ENCODE measurements around the gene CDNF.
"Not testable (repeated sequence)": the region's sequence is repeated elsewhere in the genome, so short reads cannot be mapped to it uniquely, and the experiment has no call there.

Gene CDNF
- total RNA-seq: 0.68 to 2.4 (median 1.4) reads per million in 4 experiments

DNA sequence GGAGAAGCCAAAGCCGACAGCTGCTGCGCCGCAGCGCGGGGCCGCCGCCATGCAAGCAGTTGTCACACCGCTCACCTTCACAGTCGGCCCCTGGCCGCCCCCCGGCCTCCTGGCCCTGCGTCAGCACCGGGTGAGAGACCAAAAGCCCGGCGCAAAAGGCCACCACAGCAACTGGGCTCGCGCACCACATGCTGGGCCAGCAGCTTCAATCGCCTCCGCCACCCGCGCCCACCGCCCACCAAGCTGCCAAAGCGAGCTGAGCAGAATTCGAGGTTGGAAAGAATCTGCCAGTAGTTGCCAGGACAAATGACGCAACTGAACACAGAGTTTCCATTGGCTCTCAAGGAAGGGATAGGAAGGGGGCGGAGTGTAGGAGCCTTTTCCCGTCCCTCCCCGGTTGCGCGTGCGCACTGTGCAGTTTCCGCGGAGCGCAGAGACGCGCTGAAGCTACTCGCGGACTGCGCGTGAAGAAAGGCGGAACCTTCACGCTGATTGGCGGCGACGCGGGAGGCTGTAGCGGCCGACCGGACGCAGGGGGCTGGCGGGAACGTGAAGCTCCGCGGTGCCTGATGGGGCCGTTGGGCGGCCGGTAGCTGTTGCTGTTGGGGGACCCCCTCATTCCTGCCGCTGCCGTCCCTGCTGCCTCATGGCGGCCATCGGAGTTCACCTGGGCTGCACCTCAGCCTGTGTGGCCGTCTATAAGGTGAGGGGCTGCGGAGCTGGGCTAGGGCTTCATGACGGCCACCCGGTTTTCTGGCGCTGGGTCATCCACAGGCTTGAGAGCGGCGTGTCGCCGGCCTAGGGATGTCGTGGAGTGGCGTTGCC, at the start of gene CDNF, which contains the start of the genes HSPA14 and MSANTD7:
TSS of gene CDNF (minus strand) at position 281 of the 825 bp plus-strand sequence. CDS start at position 190, 91 bp downstream.
TSS of gene HSPA14 (plus strand) at position 550 of the 825 bp plus-strand sequence. CDS start at position 647, 97 bp downstream.
TSS of gene MSANTD7 (plus strand) at position 550 of the 825 bp plus-strand sequence. CDS start 3,979 bp downstream, outside the sequence.
- peak; percentile 99 for DNase-seq

GRCh38 chr10:14884082-14884481, 46.2 kb upstream of the CDNF start:
- no peak for DNase-seq

DNA sequence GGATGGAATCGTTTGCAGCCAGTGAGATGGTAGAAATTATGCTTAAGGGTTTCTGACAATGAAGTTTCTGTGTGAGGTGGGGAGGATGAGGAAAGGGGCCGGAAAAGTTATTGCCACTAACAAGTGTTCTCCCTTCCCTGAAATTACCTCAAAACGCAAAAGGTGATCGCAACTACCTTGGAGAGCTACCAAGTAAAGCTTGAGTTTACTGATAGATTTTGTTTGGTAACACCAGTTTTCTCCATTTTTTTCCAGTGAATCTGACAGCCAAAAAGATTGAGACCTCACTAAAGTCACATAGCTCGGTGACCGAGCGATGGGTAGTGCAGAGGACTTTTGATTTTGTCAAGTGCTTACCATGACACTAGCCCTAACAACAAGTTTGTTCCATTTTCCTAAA, 42.4 kb upstream of the CDNF start:
- DNase-seq: no peak

DNA sequence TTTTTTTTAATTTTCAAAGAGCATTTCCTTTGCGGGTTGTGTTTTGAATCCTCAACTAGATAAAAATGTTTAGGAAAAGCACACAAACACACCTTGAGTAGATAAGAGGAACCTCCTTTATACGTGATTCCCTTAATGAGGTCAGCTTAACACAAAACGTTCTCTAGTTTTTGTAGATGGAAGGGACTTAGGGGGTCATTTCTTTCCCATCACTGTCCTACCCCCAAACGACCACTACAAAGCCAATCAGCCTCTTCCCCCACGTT, 42.0 kb upstream of the CDNF start:
- DNase-seq: no peak

GRCh38 chr10:14879124-14879927, 41.5 kb upstream of the CDNF start:
- peak; percentile 4 for DNase-seq

DNA sequence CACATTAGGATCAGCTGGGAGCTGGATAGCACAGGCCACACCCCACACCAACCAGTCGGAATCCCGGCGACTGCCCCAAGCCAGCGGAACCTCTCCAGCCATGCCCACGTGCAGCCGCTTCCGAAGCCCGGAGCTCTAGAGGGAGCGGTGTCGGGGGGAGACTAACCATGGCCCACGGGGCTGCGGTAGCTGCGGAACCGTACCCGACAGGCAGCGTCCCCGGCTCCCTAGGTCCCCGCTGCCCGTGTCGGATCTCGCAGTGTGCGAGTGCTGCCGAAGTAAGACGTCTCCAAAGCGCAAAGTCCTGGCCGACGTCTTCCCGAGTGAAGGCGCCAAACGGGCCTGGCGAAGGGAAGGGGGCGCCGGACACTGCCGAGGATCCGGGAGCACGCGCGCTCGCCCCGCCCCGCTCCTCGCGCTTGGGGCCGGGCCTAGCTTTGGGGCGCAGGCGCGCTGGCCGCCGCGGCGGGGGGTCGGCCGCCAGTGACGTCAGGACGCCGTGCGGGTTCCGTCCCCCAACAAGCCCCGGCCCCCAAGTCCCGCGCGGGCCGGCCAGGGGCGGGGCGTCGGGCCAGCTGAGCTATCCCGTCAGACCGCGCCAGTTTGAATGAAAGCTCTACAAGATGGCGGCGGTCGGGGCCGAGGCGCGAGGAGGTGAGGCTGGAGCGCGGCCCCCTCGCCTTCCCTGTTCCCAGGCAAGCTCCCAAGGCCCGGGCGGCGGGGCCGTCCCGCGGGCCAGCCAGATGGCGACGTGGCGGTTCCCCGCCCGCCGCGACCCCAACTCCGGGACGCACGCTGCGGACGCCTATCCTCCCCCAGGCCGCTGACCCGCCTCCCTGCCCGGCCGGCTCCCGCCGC, 40.7 kb upstream of the CDNF start, which contains the start of gene SUV39H2:
TSS of gene SUV39H2 (plus strand) at position 601 of the 858 bp plus-strand sequence. CDS start at position 624, 23 bp downstream.
- DNase-seq: peak; percentile 85

- DNase-seq: no peak
Measured at GRCh38 chr10:14876764-14877163, 38.9 kb upstream of the CDNF start.

GRCh38 chr10:14875941-14876340, 38.1 kb upstream of the CDNF start:
- no peak for DNase-seq

DNA sequence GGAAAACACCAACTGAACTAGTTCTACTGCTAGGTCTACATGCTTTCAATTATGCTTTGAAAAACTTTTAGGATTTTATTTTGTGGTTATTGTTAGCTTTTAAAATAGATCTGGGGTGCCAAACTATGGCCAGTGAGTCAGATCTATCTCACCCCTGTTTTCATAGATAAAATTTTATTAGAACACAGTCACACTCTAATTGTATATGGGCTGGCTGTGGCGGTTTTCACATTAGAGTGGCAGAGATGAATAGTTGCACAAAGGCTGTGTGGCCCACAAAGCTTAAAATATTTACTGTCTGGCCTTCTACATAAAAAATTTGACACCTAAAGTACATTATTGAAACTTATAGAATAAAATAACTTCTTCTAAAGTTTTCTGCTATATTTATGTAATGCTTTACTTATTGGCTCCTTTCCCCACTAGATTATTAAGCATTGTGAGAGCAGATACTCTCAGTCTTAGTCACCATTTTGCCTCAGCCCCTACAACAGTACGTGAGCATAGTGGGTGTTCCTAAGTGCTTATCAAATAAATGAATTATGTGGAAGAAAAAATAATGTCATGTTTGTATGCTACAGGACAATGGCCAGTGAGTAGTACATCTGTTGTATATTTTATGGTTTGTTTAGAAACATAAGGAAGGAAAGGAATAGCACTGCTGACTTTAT, 35.4 kb upstream of the CDNF start:
- no peak for DNase-seq

- DNase-seq: not testable (repeated sequence)
Measured at GRCh38 chr10:14864871-14865270, 27.0 kb upstream of the CDNF start.

- DNase-seq: not testable (repeated sequence)
Measured at GRCh38 chr10:14864466-14864865, 26.6 kb upstream of the CDNF start.

- no peak for DNase-seq
Measured at GRCh38 chr10:14860791-14861190, 23.0 kb upstream of the CDNF start.

DNA sequence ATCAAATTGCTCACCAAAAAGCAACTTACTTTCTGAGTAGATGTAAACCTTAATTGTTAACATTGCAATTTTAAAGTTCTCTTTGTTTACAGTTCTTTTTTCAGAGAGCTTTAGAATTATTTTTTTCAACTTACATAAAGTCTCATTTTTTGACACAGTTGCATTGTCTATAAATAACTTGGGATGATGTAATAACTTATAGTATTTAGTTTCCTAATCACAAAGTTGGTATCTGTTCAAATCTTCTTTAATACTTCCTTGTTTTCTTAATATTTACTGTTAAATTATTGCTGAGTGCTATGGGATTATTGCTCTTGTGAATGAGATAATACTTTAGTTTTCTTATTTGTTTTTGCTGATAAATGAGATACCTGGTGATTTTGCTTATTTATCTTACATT, 21.9 kb upstream of the CDNF start:
- no peak for DNase-seq

DNA sequence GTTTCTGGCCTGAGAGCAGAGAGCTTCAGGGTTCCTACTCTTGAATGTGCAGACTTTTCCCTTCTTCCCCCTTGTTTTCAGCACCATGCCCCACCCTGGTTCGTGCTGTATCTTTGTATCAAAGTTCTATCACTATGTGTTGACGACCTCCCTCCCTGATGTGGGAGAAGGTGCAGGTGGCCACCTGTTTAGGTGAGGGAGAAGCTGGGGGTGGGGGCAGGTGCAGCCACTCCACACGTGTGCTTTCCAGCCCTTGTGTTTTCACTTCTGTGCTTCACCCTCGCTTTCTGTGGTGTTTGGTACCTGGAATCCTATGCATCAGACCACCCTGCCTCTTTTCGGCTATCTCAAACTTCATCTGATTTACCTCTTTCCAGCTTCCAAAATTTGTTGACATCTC, 21.2 kb upstream of the CDNF start:
- no peak for DNase-seq

GRCh38 chr10:14858338-14858960, 20.6 kb upstream of the CDNF start:
- DNase-seq: no peak

GRCh38 chr10:14855453-14855852, 17.6 kb upstream of the CDNF start:
- no peak for DNase-seq

DNA sequence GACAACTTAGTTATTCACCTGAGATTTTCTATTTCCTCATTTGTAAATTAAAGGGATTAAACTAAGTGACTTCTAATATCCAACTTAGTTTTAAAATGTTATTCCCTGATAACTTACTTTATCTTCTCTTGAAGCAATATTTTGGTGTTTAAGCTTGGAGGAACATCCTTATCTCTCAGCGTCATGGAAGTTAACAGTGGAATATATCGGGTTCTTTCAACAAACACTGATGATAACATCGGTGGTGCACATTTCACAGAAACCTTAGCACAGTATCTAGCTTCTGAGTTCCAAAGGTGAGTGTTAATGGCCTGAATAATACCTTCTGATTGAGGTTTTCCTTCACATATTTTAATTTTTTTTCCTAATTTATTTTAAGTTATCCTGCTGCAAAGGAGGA, 14.4 kb upstream of the CDNF start:
- no peak for DNase-seq

DNA sequence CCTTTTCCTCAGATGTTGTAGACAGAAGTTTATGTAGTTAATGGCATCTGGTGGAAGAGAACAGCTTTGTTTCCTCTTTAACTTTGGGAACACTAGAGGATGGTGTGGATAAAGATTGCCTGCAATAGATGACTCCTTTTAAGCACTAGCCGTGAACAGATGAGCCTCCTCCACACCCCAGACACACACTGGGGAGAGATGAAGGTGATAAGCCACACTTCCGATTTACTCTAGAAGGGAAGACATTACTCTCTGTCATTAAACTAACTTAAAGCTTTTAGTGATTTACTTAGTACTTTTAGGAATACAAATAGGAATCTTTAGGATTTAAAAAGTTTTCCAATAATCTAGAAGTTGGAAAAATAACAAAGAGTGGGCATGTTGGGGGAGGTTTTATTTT, 7.1 kb upstream of the CDNF start:
- no peak for DNase-seq

DNA sequence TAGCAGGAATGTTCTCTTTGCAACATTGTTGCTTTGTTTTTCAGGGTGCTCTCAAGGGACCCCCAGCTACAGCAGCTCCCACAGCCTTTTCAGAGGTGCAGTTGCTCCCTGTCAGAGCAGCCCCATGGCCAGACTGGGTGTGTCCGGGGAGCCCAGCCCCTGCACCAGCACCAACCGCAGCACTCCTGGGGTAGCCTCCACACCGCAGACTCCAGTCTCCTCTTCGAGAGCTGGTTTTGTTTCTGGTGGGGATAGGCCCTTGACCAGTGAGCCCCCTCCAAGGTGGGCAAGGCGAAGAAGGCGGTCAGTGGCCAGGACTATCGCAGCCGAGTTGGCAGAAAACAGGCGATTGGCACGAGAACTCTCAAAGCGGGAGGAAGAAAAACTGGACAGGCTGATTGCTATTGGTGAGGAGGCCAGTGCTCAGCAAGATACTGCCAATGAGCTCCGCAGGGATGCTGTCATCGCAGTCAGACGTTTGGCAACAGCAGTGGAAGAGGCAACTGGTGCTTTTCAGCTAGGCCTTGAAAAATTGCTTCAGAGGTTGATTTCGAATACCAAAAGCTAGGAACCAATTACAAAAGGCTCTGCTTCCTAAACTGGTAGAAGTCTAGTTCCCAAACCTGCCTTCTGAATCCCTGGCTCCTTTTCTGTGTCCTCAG, 5.6 kb upstream of the CDNF start:
- no peak for DNase-seq

DNA sequence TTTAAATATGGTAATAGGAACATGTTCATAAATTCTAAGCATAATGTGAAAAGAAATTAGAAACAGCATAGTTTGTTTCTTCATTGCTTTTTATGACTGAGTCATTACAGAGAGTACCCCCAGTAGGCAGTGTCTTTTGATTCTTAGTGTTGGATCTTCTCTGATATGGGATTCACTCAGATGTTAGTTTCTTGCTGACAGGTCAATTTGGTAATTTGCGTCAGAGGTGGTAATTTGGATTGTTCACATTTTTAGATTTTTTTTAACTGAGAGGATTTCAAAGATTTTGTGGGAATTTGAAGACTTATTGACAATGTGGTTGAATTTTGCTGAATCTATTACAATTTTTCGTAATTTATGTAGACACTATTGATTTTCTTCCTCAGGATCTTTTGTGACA, 2.3 kb upstream of the CDNF start:
- DNase-seq: no peak

DNA sequence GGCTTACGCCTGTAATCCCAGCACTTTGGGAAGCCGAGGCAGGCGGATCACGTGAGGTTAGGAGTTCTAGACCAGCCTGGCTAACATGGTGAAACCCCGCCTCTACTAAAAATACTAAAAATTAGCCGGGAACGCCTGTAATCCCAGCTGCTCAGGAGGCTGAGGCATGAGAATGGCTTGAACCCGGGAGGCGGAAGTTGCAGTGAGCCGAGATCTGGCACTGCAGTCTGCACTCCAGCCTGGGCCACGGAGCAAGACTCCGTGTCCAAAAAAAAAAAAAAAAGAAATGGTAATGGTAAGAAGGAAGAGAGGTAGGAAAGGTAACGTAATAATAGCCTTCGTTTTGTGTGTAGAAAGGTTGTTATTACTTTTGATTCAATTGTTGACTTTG, 1.5 kb upstream of the CDNF start:
- no peak for DNase-seq

Data from effector CD8-positive, alpha-beta T cell (primary cell).